HepG2 (cell line): ENCODE data around the gene NSFL1C. TPM values are rescaled to one million over a fixed set of nuclear protein-coding genes. Genes with fewer than 3 reads are reported as not detected.
A peak's percentile ranks its signal among the peaks of the same experiment; 100 is the strongest.

Source experiments
- CHCHD3 ChIP-seq: sonication (generic); formaldehyde crosslinking; IDR thresholded peaks from 2 replicates; pipeline ENCODE4 v1.8.0; 2022; ENCODE audit warnings: mild to moderate bottlenecking, missing genetic modification reagents, moderate library complexity
- FOSL2 ChIP-seq: sonication (generic); formaldehyde crosslinking; IDR thresholded peaks from 2 replicates; pipeline ENCODE4 v1.4.0; 2020; ENCODE audit warnings: missing genetic modification reagents
- GATAD2A ChIP-seq: IDR thresholded peaks from 2 replicates; pipeline ENCODE4 v1.6.1; 2016
- KAT8 ChIP-seq: IDR thresholded peaks from 2 replicates; pipeline ENCODE4 v1.6.1; 2016; ENCODE audit warnings: missing genetic modification reagents, missing compliant biosample characterization
- KLF9 ChIP-seq: IDR thresholded peaks from 2 replicates; pipeline ENCODE4 v1.6.1; 2016; ENCODE audit warnings: low read depth
- MLLT10 ChIP-seq: sonication (generic); formaldehyde crosslinking; IDR thresholded peaks from 2 replicates; pipeline ENCODE4 v1.4.0; 2020; ENCODE audit warnings: missing genetic modification reagents
- NR2F1 ChIP-seq, 2 experiments: fragments of 450-650 bp in 1 of 2; formaldehyde crosslinking in 1 of 2; IDR thresholded peaks; 2 replicates each; pipeline versions ENCODE4 v1.5.0 to v1.6.1; 2016 to 2020; ENCODE audit warnings: mild to moderate bottlenecking in 1 of 2, missing compliant biosample characterization in 1 of 2, missing genetic modification reagents in 1 of 2, moderate library complexity in 1 of 2
- SALL1 ChIP-seq: sonication (generic); formaldehyde crosslinking; IDR thresholded peaks from 2 replicates; pipeline ENCODE4 v1.8.0; 2022; ENCODE audit warnings: mild to moderate bottlenecking, missing genetic modification reagents
- SP4 ChIP-seq: sonication (generic); formaldehyde crosslinking; IDR thresholded peaks from 2 replicates; pipeline ENCODE4 v1.8.1; 2023; ENCODE audit warnings: mild to moderate bottlenecking, missing genetic modification reagents
- STAG1 ChIP-seq: sonication (generic); formaldehyde crosslinking; IDR thresholded peaks from 2 replicates; pipeline ENCODE4 v1.4.0; 2020; ENCODE audit warnings: missing genetic modification reagents
- STAT5B ChIP-seq: sonication (generic); formaldehyde crosslinking; IDR thresholded peaks from 2 replicates; pipeline ENCODE4 v1.4.0; 2020; ENCODE audit warnings: missing genetic modification reagents
- ZNF264 ChIP-seq: sonication (generic); formaldehyde crosslinking; IDR thresholded peaks from 2 replicates; pipeline ENCODE4 v1.4.0; 2020; ENCODE audit warnings: missing genetic modification reagents
- ZNF709 ChIP-seq: sonication (generic); formaldehyde crosslinking; IDR thresholded peaks from 2 replicates; pipeline ENCODE4 v1.5.0; 2020; ENCODE audit warnings: mild to moderate bottlenecking, missing genetic modification reagents
- ZNF850 ChIP-seq: sonication (generic); formaldehyde crosslinking; conservative IDR thresholded peaks from 2 replicates; pipeline ENCODE4 v1.9.0; 2021; ENCODE audit warnings: mild to moderate bottlenecking, missing genetic modification reagents
- ZSCAN9 ChIP-seq: IDR thresholded peaks from 2 replicates; pipeline ENCODE4 v1.6.1; 2016; ENCODE audit warnings: borderline replicate concordance
- polyA plus RNA-seq, 8 experiments: library from polyadenylated mRNA; depleted of rRNA in 3 of 8; stranded (reverse) in 7 of 8; unstranded in 1 of 8; fragments of >200 nt; fragmentation: Illumina TruSeq in 4 of 8; extraction: Trizol in 4 of 8; gene quantifications; 2 replicates each; pipeline versions ENCODE4 v1.2.1 to v1.2.3, GENCODE V29; 2011 to 2016; ENCODE audit warnings: low read depth in 4 of 8, missing spikeins in 1 of 8, mixed read lengths in 1 of 8; ENCODE audit not compliant: insufficient read depth in 1 of 8
- total RNA-seq, 5 experiments: library from RNA; depleted of rRNA; stranded (reverse); fragments of >200 nt; fragmentation: Illumina TruSeq; extraction: Trizol; gene quantifications; 2 replicates each; pipeline ENCODE4 v1.2.3, GENCODE V29; 2016; ENCODE audit warnings: low read depth in 1 of 5
- TF ChIP-seq, protein P1 (sequence below): sonication (generic); formaldehyde crosslinking; IDR thresholded peaks from 2 replicates; pipeline ENCODE4 v1.4.0; 2020; ENCODE audit warnings: missing genetic modification reagents; ENCODE audit errors: not compliant biosample characterization
- TF ChIP-seq, protein P2 (sequence below): sonication (generic); formaldehyde crosslinking; IDR thresholded peaks from 2 replicates; pipeline ENCODE4 v1.8.1; 2023; ENCODE audit warnings: missing genetic modification reagents, mild to moderate bottlenecking, borderline replicate concordance
- TF ChIP-seq, protein P3 (sequence below), 2 experiments: sonication (generic) in 1 of 2; formaldehyde crosslinking in 1 of 2; IDR thresholded peaks; 2 replicates each; pipeline versions ENCODE4 v1.4.0 to v1.6.1; 2018 to 2020; ENCODE audit warnings: missing genetic modification reagents in 2 of 2, borderline replicate concordance in 1 of 2, low read depth in 1 of 2, mild to moderate bottlenecking in 1 of 2, missing biosample characterization in 1 of 2
- TF ChIP-seq, protein P4 (sequence below): sonication (generic); formaldehyde crosslinking; IDR thresholded peaks from 2 replicates; pipeline ENCODE4 v1.4.0; 2020; ENCODE audit warnings: missing genetic modification reagents
- TF ChIP-seq, protein P5 (sequence below): sonication (generic); formaldehyde crosslinking; IDR thresholded peaks from 2 replicates; pipeline ENCODE4 v1.5.1; 2020; ENCODE audit warnings: missing genetic modification reagents, mild to moderate bottlenecking, borderline replicate concordance
- TF ChIP-seq, protein P6 (sequence below): IDR thresholded peaks from 2 replicates; pipeline ENCODE4 v1.6.1; 2016; ENCODE audit warnings: mild to moderate bottlenecking

NSFL1C gene
- total and polyA plus RNA-seq, 2 of the 13 experiments (the other 11 are each of a cell fraction or from before 2014, with no cell fraction given): 22.9 to 62.7 TPM

DNA sequence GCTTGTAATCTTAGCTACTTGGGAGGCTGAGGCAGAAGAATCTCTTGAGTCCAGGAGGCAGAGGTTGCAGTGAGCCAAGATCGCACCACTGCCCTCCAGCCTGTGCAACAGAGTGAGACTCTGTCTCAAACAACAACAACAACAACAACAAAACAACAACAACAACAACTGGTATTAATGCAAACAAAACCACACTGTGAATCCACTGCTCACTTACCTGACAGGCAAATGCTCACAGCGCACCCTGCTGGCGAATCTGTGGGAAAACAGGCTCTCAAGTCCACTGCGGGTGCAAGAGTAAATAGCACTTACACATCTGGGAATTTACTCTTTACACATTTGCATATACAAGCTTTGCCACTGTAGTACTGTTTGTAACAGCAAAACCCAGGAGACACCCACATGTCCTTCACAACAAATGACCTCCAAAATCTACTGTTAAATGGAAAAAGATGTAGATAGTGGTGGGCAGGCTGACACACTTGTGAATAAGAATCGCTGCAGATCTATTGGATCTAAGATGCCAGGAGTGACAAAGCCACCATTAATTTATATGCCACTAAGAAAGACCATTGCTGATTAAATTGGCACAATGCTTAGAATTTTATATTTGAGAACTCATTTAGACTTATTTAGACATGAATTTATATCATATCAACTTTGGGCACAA, 29.3 kb downstream of the NSFL1C start (continued):
- TF ChIP-seq SP4 (CRISPR knock-in tag) (peak; percentile 51; the same call in 1 of the 2 replicates), MLLT10 (no peak), ZNF264 (no peak), SALL1 (peak; percentile 52; the same call in 1 of the 2 replicates), ZNF850 (CRISPR knock-in tag) (peak; percentile 62; the same call in 1 of the 2 replicates), FOSL2 (CRISPR knock-in tag) (peak; percentile 51; the same call in 1 of the 2 replicates), ZSCAN9 (CRISPR knock-in tag) (no peak), ZNF709 (no peak), NR2F1 (CRISPR knock-in tag; IDR thresholded peaks at IDR 0.05) (no peak), STAT5B (CRISPR knock-in tag) (no peak), STAG1 (CRISPR knock-in tag) (peak; percentile 97), KAT8 (CRISPR knock-in tag) (peak; percentile 28; the same call in 1 of the 2 replicates), GATAD2A (CRISPR knock-in tag) (0 out of 2 replicates have a peak, but pooled peaks have one; percentile 10), KLF9 (CRISPR knock-in tag) (no peak), CHCHD3 (CRISPR knock-in tag) (no peak)
- TF ChIP-seq, protein P1, sequence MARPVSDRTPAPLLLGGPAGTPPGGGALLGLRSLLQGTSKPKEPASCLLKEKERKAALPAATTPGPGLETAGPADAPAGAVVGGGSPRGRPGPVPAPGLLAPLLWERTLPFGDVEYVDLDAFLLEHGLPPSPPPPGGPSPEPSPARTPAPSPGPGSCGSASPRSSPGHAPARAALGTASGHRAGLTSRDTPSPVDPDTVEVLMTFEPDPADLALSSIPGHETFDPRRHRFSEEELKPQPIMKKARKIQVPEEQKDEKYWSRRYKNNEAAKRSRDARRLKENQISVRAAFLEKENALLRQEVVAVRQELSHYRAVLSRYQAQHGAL (CRISPR knock-in tag): peak; percentile 47
- TF ChIP-seq, protein P2, sequence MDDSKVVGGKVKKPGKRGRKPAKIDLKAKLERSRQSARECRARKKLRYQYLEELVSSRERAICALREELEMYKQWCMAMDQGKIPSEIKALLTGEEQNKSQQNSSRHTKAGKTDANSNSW (CRISPR knock-in tag): no peak
- TF ChIP-seq, protein P3, sequence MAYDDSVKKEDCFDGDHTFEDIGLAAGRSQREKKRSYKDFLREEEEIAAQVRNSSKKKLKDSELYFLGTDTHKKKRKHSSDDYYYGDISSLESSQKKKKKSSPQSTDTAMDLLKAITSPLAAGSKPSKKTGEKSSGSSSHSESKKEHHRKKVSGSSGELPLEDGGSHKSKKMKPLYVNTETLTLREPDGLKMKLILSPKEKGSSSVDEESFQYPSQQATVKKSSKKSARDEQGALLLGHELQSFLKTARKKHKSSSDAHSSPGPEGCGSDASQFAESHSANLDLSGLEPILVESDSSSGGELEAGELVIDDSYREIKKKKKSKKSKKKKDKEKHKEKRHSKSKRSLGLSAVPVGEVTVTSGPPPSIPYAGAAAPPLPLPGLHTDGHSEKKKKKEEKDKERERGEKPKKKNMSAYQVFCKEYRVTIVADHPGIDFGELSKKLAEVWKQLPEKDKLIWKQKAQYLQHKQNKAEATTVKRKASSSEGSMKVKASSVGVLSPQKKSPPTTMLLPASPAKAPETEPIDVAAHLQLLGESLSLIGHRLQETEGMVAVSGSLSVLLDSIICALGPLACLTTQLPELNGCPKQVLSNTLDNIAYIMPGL (CRISPR knock-in tag; IDR thresholded peaks at IDR 0.05; ENCODE audit: borderline replicate concordance in 1 of 2, low read depth in 1 of 2): peak; percentile 30 to 37; a peak in 1 of 4 replicates
- TF ChIP-seq, protein P4, sequence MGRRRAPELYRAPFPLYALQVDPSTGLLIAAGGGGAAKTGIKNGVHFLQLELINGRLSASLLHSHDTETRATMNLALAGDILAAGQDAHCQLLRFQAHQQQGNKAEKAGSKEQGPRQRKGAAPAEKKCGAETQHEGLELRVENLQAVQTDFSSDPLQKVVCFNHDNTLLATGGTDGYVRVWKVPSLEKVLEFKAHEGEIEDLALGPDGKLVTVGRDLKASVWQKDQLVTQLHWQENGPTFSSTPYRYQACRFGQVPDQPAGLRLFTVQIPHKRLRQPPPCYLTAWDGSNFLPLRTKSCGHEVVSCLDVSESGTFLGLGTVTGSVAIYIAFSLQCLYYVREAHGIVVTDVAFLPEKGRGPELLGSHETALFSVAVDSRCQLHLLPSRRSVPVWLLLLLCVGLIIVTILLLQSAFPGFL (CRISPR knock-in tag): no peak
- TF ChIP-seq, protein P5, sequence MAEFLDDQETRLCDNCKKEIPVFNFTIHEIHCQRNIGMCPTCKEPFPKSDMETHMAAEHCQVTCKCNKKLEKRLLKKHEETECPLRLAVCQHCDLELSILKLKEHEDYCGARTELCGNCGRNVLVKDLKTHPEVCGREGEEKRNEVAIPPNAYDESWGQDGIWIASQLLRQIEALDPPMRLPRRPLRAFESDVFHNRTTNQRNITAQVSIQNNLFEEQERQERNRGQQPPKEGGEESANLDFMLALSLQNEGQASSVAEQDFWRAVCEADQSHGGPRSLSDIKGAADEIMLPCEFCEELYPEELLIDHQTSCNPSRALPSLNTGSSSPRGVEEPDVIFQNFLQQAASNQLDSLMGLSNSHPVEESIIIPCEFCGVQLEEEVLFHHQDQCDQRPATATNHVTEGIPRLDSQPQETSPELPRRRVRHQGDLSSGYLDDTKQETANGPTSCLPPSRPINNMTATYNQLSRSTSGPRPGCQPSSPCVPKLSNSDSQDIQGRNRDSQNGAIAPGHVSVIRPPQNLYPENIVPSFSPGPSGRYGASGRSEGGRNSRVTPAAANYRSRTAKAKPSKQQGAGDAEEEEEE (CRISPR knock-in tag): peak; percentile 46; the same call in 1 of the 2 replicates
- TF ChIP-seq, protein P6, sequence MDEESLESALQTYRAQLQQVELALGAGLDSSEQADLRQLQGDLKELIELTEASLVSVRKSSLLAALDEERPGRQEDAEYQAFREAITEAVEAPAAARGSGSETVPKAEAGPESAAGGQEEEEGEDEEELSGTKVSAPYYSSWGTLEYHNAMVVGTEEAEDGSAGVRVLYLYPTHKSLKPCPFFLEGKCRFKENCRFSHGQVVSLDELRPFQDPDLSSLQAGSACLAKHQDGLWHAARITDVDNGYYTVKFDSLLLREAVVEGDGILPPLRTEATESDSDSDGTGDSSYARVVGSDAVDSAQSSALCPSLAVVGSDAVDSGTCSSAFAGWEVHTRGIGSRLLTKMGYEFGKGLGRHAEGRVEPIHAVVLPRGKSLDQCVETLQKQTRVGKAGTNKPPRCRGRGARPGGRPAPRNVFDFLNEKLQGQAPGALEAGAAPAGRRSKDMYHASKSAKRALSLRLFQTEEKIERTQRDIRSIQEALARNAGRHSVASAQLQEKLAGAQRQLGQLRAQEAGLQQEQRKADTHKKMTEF (CRISPR knock-in tag): no peak
